ENCODE results near the gene SLC27A4.

- no peak for TF ChIP-seq CTCF (IDR thresholded peaks at IDR 0.05)
- no peak for TF ChIP-seq POLR2A (IDR thresholded peaks at IDR 0.05)
Measured at GRCh38 chr9:128358861-128359260, 18.5 kb downstream of the SLC27A4 start.
